GM10266 (cell line): ENCODE measurements around the gene SPTB.

Experiments
- DNase-seq: peaks from one replicate; pipeline ENCODE4 v3.0.0; 2012; ENCODE audit errors: extremely low spot score
- CTCF ChIP-seq: IDR thresholded peaks from 2 replicates; pipeline ENCODE4 v1.5.1; 2012; ENCODE audit warnings: mild to moderate bottlenecking, low read depth; ENCODE audit not compliant: control insufficient read depth, insufficient read depth; ENCODE audit errors: missing control alignments

The SPTB gene

DNA sequence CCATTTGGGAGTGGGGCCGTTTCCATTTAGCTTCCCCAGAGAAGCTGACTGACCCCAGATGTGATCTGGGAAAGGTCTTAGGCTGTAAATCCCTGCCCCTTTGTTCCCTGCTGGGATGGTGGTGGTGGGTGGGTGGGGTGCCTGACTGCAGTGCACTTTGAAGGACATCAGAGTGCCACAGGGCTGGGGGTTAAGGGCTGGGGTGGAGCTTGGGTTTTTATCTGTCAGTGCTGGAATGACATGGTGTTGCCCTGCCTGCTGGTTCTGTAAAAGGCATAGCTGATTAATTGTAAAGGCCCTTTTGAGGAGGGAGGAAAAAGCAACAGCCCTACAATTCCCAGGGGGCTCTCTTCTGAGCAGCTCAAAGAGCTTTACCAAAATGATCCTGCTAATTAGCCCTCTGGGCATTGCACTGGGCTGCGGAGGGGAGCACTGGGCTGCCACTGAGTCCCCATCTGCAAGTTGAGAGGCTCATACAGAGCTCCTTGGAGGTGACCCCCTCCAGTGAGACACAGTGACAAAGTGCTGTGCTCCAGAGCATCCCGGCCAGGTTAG, 154.4 kb downstream of the SPTB start:
- DNase-seq: no peak
- no peak for TF ChIP-seq CTCF

- no peak for DNase-seq
- TF ChIP-seq CTCF: no peak
Observed at GRCh38 chr14:64724578-64724930, 155.2 kb downstream of the SPTB start.

DNA sequence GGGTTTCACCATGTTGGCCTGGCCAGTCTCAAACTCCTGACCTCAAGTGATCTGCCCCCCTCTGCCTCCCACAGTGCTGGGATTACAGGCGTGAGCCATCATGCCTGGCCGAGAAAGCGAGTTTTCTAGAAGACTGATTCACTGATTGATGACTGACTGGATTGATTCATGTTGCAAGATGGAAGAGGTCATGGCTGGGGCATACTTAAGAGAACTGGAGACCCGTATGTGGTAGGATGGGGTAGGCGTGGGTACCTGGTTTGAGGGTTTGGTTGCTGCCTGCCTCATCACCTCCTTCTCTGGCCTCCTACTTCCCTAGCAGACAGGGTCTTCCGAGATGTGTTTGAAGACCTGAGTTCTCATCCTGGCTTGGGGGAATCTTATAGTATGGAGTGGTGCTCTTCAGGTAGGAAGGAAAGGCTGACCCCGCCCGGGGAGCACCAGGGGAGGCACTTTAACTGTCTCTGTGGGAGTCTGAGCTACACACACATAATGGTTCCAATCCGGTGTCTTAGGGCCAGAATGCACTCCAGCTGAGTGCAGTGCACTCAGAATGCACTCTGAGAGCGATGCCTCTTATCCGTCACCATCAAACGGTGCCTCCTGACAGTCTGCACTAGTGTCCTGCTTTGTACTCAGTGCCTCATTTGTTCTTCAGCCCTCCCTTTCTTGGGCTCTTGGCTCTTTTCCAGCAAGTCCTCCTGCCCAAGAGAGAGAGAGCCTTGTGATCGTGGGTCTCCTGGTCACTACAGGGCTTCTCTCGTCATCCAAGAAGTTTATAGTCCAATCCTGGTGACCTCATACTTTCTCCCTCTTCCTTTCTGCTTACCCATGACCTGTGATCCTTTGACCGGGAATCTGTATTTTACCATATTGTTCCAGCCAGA, 155.8 kb downstream of the SPTB start:
- no peak for DNase-seq

DNA sequence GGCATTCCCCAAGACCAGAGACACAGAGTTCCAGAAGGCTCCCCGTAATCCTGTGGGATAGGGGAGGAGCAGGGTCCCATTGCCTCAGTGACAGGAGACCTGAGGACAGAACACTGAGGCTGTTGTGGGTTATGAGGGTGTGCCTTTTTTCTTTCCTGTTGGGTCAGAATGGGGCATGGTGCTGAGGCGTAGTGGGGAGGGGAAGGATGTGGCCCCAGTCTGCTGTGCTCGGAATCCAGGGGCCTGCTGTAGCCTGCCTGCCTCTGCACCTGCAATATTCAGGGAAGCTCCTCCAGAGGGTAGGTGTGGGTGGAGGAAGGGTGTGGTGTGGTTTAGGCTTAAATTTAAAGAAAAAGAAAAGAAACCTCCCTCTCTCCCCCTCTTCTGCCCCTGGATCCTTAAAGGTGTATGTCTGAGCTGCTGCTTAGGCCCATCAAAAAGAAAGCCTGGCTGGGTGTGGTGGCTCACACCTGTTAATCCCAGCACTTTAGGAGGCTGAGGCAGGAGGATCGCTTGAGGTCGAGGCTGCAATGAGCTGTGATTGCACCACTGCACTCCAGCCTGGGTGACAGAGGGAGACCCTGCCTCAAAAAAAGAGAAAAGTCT, 156.8 kb downstream of the SPTB start:
- no peak for DNase-seq
- TF ChIP-seq CTCF: no peak

More for the DNA sequence above, 155.8 kb downstream of the SPTB start:
- no peak for TF ChIP-seq CTCF

DNA sequence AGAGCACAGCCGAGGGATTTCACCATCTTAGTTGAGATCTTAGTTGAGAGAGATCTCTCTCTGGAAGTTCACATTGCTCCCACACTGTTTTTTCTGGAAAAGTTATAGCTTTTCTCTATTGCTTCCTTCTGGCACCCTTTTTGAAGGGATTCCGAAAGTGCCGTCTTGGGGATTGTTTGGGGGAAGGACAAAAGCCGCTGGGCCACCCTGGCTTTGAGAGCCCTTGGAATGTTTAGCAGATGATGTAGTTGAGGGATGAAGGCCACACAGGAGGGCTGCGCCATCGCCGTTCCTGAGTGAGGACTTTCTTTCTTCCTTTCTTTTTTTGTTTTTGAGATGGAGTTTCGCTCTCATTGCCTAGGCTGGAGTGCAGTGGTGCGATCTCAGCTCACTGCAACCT, 157.8 kb downstream of the SPTB start:
- DNase-seq: no peak
- no peak for TF ChIP-seq CTCF

DNA sequence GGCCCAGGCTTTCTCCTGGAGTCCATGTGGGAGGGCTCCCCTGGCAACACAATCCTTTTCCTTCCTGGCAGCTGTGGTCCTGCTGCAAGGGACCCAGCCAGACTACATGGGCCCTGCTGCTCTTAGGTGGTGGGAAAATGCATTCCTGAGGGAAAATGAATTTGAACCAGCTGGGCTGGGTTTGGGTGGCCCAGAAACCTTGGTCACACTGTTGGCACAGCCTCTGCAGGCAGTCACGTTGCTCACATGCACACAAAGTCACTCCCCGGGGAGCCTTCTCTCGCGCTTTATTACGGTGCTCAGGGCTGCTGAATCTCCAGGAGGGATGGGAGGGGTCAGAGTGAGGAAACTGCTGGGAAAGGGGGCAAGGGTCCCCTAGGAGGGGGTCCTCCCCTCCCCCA, 158.3 kb downstream of the SPTB start:
- no peak for DNase-seq
- no peak for TF ChIP-seq CTCF

DNA sequence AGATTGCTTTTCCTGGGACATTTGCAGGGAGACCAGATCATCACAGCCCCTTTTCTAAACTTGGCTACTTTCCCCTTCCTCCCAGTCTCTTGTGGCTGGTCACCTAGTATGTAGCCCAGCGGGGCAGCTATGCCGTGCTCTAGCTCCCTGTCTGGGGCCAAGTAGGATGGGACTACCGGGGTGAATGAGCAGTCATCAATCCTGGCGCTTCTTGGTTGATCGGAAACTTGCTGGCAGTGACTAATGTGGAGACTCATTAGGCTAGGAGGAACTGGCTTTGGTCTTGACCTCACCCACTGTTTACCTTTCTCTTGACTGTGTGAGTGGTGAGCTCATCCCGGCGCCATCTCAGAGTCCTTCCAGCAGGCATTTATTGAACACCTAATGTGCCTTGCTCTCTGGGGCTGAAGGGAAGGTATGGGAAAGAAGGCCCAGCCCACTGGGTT, 159.6 kb downstream of the SPTB start:
- no peak for DNase-seq
- TF ChIP-seq CTCF: no peak
